HepG2 (cell line): ENCODE measurements around the gene SHC1. TPM values are rescaled to one million over a fixed set of nuclear protein-coding genes. Genes with fewer than 3 reads are reported as not detected.

Experiments
- CREB3 ChIP-seq: sonication (generic); formaldehyde crosslinking; IDR thresholded peaks from 2 replicates; pipeline ENCODE4 v1.5.0; 2020; ENCODE audit warnings: missing genetic modification reagents
- DMTF1 ChIP-seq: sonication (generic); formaldehyde crosslinking; IDR thresholded peaks from 2 replicates; pipeline ENCODE4 v1.4.0; 2020; ENCODE audit warnings: mild to moderate bottlenecking, missing genetic modification reagents
- KMT2B ChIP-seq: IDR thresholded peaks from 2 replicates; pipeline ENCODE4 v1.6.1; 2016; ENCODE audit warnings: missing genetic modification reagents, missing compliant biosample characterization
- PAXIP1 ChIP-seq: sonication (generic); formaldehyde crosslinking; conservative IDR thresholded peaks from 2 replicates; pipeline ENCODE4 v1.4.0; 2020; ENCODE audit warnings: mild to moderate bottlenecking, missing genetic modification reagents, moderate library complexity
- STAT5B ChIP-seq: sonication (generic); formaldehyde crosslinking; IDR thresholded peaks from 2 replicates; pipeline ENCODE4 v1.4.0; 2020; ENCODE audit warnings: missing genetic modification reagents
- TBX3 ChIP-seq: fragments of 450-650 bp; IDR thresholded peaks from 2 replicates; pipeline ENCODE4 v1.6.1; 2017; ENCODE audit warnings: antibody characterized with exemption, mild to moderate bottlenecking, inconsistent platforms, borderline replicate concordance
- ZBTB8A ChIP-seq: sonication (generic); formaldehyde crosslinking; IDR thresholded peaks from 2 replicates; pipeline ENCODE4 v1.4.0; 2020; ENCODE audit warnings: mild to moderate bottlenecking, low read depth, missing genetic modification reagents, borderline replicate concordance
- ZFYVE20 ChIP-seq: sonication (generic); formaldehyde crosslinking; IDR thresholded peaks from 2 replicates; pipeline ENCODE4 v1.8.0; 2023; ENCODE audit warnings: low read depth, mild to moderate bottlenecking, moderate library complexity, missing genetic modification reagents, borderline replicate concordance
- ZNF124 ChIP-seq: sonication (generic); formaldehyde crosslinking; IDR thresholded peaks from 2 replicates; pipeline ENCODE4 v1.4.0; 2020; ENCODE audit warnings: missing genetic modification reagents
- ZNF513 ChIP-seq: sonication (generic); formaldehyde crosslinking; conservative IDR thresholded peaks from 2 replicates; pipeline ENCODE4 v1.5.0; 2020; ENCODE audit warnings: missing genetic modification reagents
- ZNF83 ChIP-seq: sonication (generic); formaldehyde crosslinking; IDR thresholded peaks from 2 replicates; pipeline ENCODE4 v1.4.0; 2020; ENCODE audit warnings: missing genetic modification reagents, mild to moderate bottlenecking, borderline replicate concordance
- polyA plus RNA-seq, 8 experiments: library from polyadenylated mRNA; depleted of rRNA in 3 of 8; stranded (reverse) in 7 of 8; unstranded in 1 of 8; fragments of >200 nt; fragmentation: Illumina TruSeq in 4 of 8; extraction: Trizol in 4 of 8; gene quantifications; 2 replicates each; pipeline versions ENCODE4 v1.2.1 to v1.2.3, GENCODE V29; 2011 to 2016; ENCODE audit warnings: low read depth in 4 of 8, missing spikeins in 1 of 8, mixed read lengths in 1 of 8; ENCODE audit not compliant: insufficient read depth in 1 of 8
- total RNA-seq, 5 experiments: library from RNA; depleted of rRNA; stranded (reverse); fragments of >200 nt; fragmentation: Illumina TruSeq; extraction: Trizol; gene quantifications; 2 replicates each; pipeline ENCODE4 v1.2.3, GENCODE V29; 2016; ENCODE audit warnings: low read depth in 1 of 5
- TF ChIP-seq, protein P1 (sequence below): sonication (generic); formaldehyde crosslinking; conservative IDR thresholded peaks from 2 replicates; pipeline ENCODE4 v1.4.0; 2020; ENCODE audit warnings: missing genetic modification reagents
- TF ChIP-seq, protein P2 (sequence below): sonication (generic); formaldehyde crosslinking; IDR thresholded peaks from 2 replicates; pipeline ENCODE4 v1.4.0; 2020; ENCODE audit warnings: mild to moderate bottlenecking, missing genetic modification reagents

SHC1 gene
- total and polyA plus RNA-seq, 2 of the 13 experiments (the other 11 are each of a cell fraction or from before 2014, with no cell fraction given): 52.0 to 137 TPM

DNA sequence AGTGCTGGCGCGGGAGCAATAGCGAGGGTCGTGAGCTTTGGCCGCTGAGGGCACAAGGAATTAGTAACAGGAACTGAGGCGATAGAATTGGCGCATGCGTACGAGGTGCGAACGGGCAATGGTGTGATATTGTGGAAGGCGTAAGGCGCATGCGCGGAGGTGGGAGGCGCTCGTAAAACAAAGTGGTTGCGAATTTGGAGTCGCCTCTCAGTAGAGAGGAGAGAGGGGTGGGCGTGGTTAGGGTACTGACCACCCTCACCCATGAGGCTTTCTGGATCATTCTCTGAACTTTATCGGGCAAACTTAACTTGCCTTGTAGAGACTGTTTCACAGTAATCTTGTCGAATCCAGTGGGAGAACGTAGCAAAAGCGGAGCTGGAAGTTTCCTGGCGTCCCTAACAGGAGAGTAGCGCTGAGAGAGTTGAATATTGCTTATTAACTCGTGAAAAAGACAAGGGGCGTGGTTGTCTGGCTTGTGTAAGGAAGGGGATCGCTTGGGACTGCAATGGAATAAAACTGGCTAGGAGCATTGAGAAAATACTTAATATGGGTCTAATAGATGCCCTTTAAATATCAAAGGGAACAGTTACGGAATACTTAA, 4.4 kb upstream of the SHC1 start (continued):
- TF ChIP-seq PAXIP1 (CRISPR knock-in tag): peak; percentile 33; the same call in 1 of the 2 replicates
- TF ChIP-seq KMT2B: peak; percentile 48; the same call in 1 of the 2 replicates
- no peak for TF ChIP-seq CREB3 (CRISPR knock-in tag)
- TF ChIP-seq ZNF83 (CRISPR knock-in tag): no peak; the same call in 1 of the 2 replicates
- no peak for TF ChIP-seq TBX3
- no peak for TF ChIP-seq ZBTB8A
- no peak for TF ChIP-seq ZNF513 (CRISPR knock-in tag)
- TF ChIP-seq ZFYVE20 (CRISPR knock-in tag): no peak
- TF ChIP-seq, protein P1, sequence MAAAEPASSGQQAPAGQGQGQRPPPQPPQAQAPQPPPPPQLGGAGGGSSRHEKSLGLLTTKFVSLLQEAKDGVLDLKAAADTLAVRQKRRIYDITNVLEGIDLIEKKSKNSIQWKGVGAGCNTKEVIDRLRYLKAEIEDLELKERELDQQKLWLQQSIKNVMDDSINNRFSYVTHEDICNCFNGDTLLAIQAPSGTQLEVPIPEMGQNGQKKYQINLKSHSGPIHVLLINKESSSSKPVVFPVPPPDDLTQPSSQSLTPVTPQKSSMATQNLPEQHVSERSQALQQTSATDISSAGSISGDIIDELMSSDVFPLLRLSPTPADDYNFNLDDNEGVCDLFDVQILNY (CRISPR knock-in tag): no peak
- no peak for TF ChIP-seq ZNF124
- no peak for TF ChIP-seq STAT5B (CRISPR knock-in tag)
- no peak for TF ChIP-seq DMTF1 (CRISPR knock-in tag)
- TF ChIP-seq, protein P2, sequence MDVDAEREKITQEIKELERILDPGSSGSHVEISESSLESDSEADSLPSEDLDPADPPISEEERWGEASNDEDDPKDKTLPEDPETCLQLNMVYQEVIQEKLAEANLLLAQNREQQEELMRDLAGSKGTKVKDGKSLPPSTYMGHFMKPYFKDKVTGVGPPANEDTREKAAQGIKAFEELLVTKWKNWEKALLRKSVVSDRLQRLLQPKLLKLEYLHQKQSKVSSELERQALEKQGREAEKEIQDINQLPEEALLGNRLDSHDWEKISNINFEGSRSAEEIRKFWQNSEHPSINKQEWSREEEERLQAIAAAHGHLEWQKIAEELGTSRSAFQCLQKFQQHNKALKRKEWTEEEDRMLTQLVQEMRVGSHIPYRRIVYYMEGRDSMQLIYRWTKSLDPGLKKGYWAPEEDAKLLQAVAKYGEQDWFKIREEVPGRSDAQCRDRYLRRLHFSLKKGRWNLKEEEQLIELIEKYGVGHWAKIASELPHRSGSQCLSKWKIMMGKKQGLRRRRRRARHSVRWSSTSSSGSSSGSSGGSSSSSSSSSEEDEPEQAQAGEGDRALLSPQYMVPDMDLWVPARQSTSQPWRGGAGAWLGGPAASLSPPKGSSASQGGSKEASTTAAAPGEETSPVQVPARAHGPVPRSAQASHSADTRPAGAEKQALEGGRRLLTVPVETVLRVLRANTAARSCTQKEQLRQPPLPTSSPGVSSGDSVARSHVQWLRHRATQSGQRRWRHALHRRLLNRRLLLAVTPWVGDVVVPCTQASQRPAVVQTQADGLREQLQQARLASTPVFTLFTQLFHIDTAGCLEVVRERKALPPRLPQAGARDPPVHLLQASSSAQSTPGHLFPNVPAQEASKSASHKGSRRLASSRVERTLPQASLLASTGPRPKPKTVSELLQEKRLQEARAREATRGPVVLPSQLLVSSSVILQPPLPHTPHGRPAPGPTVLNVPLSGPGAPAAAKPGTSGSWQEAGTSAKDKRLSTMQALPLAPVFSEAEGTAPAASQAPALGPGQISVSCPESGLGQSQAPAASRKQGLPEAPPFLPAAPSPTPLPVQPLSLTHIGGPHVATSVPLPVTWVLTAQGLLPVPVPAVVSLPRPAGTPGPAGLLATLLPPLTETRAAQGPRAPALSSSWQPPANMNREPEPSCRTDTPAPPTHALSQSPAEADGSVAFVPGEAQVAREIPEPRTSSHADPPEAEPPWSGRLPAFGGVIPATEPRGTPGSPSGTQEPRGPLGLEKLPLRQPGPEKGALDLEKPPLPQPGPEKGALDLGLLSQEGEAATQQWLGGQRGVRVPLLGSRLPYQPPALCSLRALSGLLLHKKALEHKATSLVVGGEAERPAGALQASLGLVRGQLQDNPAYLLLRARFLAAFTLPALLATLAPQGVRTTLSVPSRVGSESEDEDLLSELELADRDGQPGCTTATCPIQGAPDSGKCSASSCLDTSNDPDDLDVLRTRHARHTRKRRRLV (CRISPR knock-in tag): no peak
